ENCODE data around the gene MYO9B. TPM values are rescaled to one million over a fixed set of nuclear protein-coding genes. Genes with fewer than 3 reads are reported as not detected.
A peak's percentile ranks its signal among the peaks of the same experiment; 100 is the strongest.

MYO9B gene
- polyA plus RNA-seq, 3 donors: 5.9 to 366 (median 7.5) TPM

GRCh38 chr19:17136021-17136420 lies 60.4 kb downstream of the MYO9B start:
- H3K4me2 ChIP-seq (replicated peaks; ENCODE audit: extremely low read depth, low read length, poor library complexity, severe bottlenecking): no peak overlapping the region
- H3K9me3 Mint-ChIP-seq: peaks cover 0 to 6% (median 3%) of the 10 kb centered on the region in 7 donors
- H3K27me3 ChIP-seq (ENCODE audit: control insufficient read depth in 2 of 2, insufficient read depth in 2 of 2, low read length in 2 of 2): no peaks in the 10 kb centered on the region
- no peak for DNase-seq
- H3K36me3 ChIP-seq (replicated peaks in 1 of 2; ENCODE audit: control insufficient read depth in 1 of 2, insufficient read depth in 2 of 2, low read length in 2 of 2): peaks cover 4 to 27% of the 10 kb centered on the region in 2 donors
- H3K4me3 Mint-ChIP-seq: no peak overlapping the region
- WGBS (ENCODE audit: insufficient coverage): 83% methylated on average over 4 of the region's 9 CpGs
- H4K20me1 ChIP-seq (ENCODE audit: insufficient read depth, low read length): peaks cover 13% of the 10 kb centered on the region
- H3K27me3 Mint-ChIP-seq (ENCODE audit: low read depth in 3 of 3): peaks cover 0 to 1% (median 0%) of the 10 kb centered on the region in 3 donors
- peak overlapping the region in 4 of 7 donors; percentile 45 to 96 (median 88) for H3K27ac Mint-ChIP-seq
- H3K36me3 Mint-ChIP-seq: peaks cover 45 to 60% of the 10 kb centered on the region in 2 donors
- H3K9me3 ChIP-seq (replicated peaks in 1 of 2; ENCODE audit: control insufficient read depth in 1 of 2, insufficient read depth in 1 of 2, low read length in 2 of 2): no peaks in the 10 kb centered on the region
- intact Hi-C loops (cut with micrococcal nuclease): loop anchor here in 1 of 2 donors (5.0 kb wide), 2 partner anchors 44 to 59 kb away; partner anchors contain the start of genes HAUS8 and MYO9B
- peak overlapping the region; percentile 55 to 74 for H3K27ac ChIP-seq (ENCODE audit: low read depth in 1 of 2, low read length in 2 of 2)
- H3K4me1 Mint-ChIP-seq: peaks cover 43% of the 10 kb centered on the region
- TF ChIP-seq CTCF (IDR thresholded peaks at IDR 0.05): no peak
- peaks cover 23 to 26% of the 10 kb centered on the region in 2 donors for H3K4me1 ChIP-seq (ENCODE audit: control insufficient read depth in 1 of 2, insufficient read depth in 2 of 2, low read length in 2 of 2)
- H3K9ac ChIP-seq (ENCODE audit: insufficient read depth, low read length, poor library complexity, severe bottlenecking): no peak overlapping the region
- no peak overlapping the region for H2AFZ ChIP-seq (ENCODE audit: insufficient read depth, low read depth, low read length, poor library complexity, severe bottlenecking)
- no peak overlapping the region for H3K4me3 ChIP-seq (replicated peaks in 1 of 3; ENCODE audit: low read depth in 2 of 3, low read length in 3 of 3)
- peaks cover 84% of the 10 kb centered on the region for H3K79me2 ChIP-seq (ENCODE audit: insufficient read depth, low read length)

- Mint-ChIP-seq H3K9me3 (peaks cover 0 to 6% (median 3%) of the 10 kb centered on the region in 7 donors), H3K36me3 (peaks cover 49 to 65% of the 10 kb centered on the region in 2 donors), H3K27me3 (ENCODE audit: low read depth in 3 of 3) (peaks cover 0 to 1% (median 0%) of the 10 kb centered on the region in 3 donors), H3K4me3 (no peak overlapping the region), H3K4me1 (peaks cover 43% of the 10 kb centered on the region), H3K27ac (peak overlapping the region in 5 of 7 donors; percentile 9 to 90 (median 85))
- H4K20me1 ChIP-seq (ENCODE audit: insufficient read depth, low read length): peaks cover 13% of the 10 kb centered on the region
- no peak overlapping the region for H3K9ac ChIP-seq (ENCODE audit: insufficient read depth, low read length, poor library complexity, severe bottlenecking)
- H3K36me3 ChIP-seq (replicated peaks in 1 of 2; ENCODE audit: control insufficient read depth in 1 of 2, insufficient read depth in 2 of 2, low read length in 2 of 2): peaks cover 10 to 33% of the 10 kb centered on the region in 2 donors
- peaks cover 23 to 26% of the 10 kb centered on the region in 2 donors for H3K4me1 ChIP-seq (ENCODE audit: control insufficient read depth in 1 of 2, insufficient read depth in 2 of 2, low read length in 2 of 2)
- H3K9me3 ChIP-seq (replicated peaks in 1 of 2; ENCODE audit: control insufficient read depth in 1 of 2, insufficient read depth in 1 of 2, low read length in 2 of 2): no peaks in the 10 kb centered on the region
- peaks cover 84% of the 10 kb centered on the region for H3K79me2 ChIP-seq (ENCODE audit: insufficient read depth, low read length)
- no peak for TF ChIP-seq CTCF (IDR thresholded peaks at IDR 0.05)
- DNase-seq: no peak
- 97% methylated on average over 8 of the region's 11 CpGs for WGBS (ENCODE audit: insufficient coverage)
- H3K27ac ChIP-seq (ENCODE audit: low read depth in 1 of 2, low read length in 2 of 2): peak overlapping the region in 1 of 2 donors; percentile 74
- intact Hi-C loops (cut with micrococcal nuclease): loop anchor here in 1 of 2 donors (5.0 kb wide), 2 partner anchors 44 to 59 kb away; partner anchors contain the start of genes HAUS8 and MYO9B
- no peak overlapping the region for H3K4me2 ChIP-seq (replicated peaks; ENCODE audit: extremely low read depth, low read length, poor library complexity, severe bottlenecking)
- no peak overlapping the region for H2AFZ ChIP-seq (ENCODE audit: insufficient read depth, low read depth, low read length, poor library complexity, severe bottlenecking)
- H3K4me3 ChIP-seq (replicated peaks in 1 of 3; ENCODE audit: low read depth in 2 of 3, low read length in 3 of 3): no peak overlapping the region
- H3K27me3 ChIP-seq (ENCODE audit: control insufficient read depth in 2 of 2, insufficient read depth in 2 of 2, low read length in 2 of 2): no peaks in the 10 kb centered on the region
Measured at GRCh38 chr19:17136617-17137016, 61.0 kb downstream of the MYO9B start.

Measured in CD14-positive monocyte (primary cell).